H1 (cell line): ENCODE measurements around the gene DDX23. TPM values are rescaled to one million over a fixed set of nuclear protein-coding genes. Genes with fewer than 3 reads are reported as not detected.

Experiments
- TBP ChIP-seq: IDR thresholded peaks from 2 replicates; pipeline ENCODE4 v1.6.1; 2011; ENCODE audit warnings: low read depth, low read length, improper control_type of control experiment
- YY1 ChIP-seq: IDR thresholded peaks from 2 replicates; pipeline ENCODE4 v1.6.1; 2011; ENCODE audit warnings: low read depth, mild to moderate bottlenecking, low read length
- ZNF274 ChIP-seq: IDR thresholded peaks from 2 replicates; pipeline ENCODE4 v1.7.0; 2012; ENCODE audit warnings: low read length, borderline replicate concordance; ENCODE audit errors: extremely low read depth
- polyA plus RNA-seq, 7 experiments: library from polyadenylated mRNA; depleted of rRNA in 3 of 7; stranded (reverse) in 5 of 7; unstranded in 2 of 7; fragments of >200 nt in 5 of 7; fragments of 200-250 nt in 2 of 7; gene quantifications; 1 replicate in 5 of 7; 2 replicates in 1 of 7; 4 replicates in 1 of 7; pipeline versions ENCODE4 v1.2.1 to v1.2.3, GENCODE V29; 2011 to 2013; ENCODE audit warnings: missing spikeins in 2 of 7, mixed read lengths in 2 of 7
- total RNA-seq: library from RNA; stranded (reverse); fragmentation: NEBNext Ultra II Directional; extraction: Animal tissue kit (Norgen Biotek cat#: 25700); gene quantifications from 2 replicates; pipeline ENCODE4 v1.2.1, GENCODE V29; 2021
- TF ChIP-seq, protein P1 (sequence below): IDR thresholded peaks from 2 replicates; pipeline ENCODE4 v1.6.1; 2012; ENCODE audit warnings: low read length, inconsistent platforms

DDX23 gene
- total and polyA plus RNA-seq, 2 of the 8 experiments (the other 6 are each of a cell fraction or from before 2014, with no cell fraction given): 43.5 to 107 TPM

DNA sequence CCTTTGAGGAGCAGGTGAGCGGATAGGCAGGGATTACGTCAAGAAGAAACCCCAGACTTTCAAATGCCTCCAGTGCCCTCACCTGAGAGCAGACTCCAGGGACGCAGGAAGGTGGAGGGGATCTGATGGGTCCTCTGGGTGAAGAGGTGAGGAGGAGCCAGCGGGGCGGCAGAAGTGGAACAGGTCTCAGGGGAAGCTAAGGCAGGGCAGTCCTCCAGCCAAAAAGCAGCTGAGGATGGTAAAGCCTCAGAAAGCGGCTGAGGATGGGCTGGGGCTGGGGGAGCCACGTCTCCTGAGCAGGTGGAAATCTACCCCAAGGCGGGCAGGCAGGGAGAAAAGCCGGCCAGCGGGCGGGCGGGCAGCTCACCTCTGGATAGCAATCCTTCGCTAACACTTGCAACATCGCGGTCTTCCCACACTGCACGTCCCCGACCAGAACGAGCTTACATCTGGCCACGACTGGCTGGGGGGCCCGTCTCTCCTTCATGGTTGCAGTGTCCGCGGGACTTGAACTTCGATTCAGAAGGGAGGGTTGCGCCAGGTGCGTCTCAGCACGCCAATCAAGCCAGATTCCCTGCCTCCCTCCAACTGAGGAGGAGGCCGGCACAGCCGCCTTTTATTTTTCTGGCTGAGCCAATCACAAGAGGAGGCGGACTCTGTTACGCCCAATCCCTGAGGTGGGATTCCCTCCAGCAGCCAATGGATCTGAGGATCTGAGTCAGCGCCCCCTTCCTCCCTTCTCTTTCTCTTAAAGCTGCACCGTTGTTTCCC, 13.5 kb upstream of the DDX23 start, which contains the start of gene RND1 (continued):
- TF ChIP-seq ZNF274: no peak
- TF ChIP-seq, protein P1, sequence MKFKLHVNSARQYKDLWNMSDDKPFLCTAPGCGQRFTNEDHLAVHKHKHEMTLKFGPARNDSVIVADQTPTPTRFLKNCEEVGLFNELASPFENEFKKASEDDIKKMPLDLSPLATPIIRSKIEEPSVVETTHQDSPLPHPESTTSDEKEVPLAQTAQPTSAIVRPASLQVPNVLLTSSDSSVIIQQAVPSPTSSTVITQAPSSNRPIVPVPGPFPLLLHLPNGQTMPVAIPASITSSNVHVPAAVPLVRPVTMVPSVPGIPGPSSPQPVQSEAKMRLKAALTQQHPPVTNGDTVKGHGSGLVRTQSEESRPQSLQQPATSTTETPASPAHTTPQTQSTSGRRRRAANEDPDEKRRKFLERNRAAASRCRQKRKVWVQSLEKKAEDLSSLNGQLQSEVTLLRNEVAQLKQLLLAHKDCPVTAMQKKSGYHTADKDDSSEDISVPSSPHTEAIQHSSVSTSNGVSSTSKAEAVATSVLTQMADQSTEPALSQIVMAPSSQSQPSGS: no peak
- TF ChIP-seq YY1: no peak
- TF ChIP-seq TBP: peak; percentile 97
- TF ChIP-seq, all 59 proteins: peak for 19
